NB4 (cell line): ENCODE data around the gene ULK1.
A peak's percentile ranks its signal among the peaks of the same experiment; 100 is the strongest.

Source experiments
- DNase-seq: peaks from one replicate; pipeline ENCODE4 v3.0.0; 2010; ENCODE audit warnings: low read depth
- H3K4me3 ChIP-seq: one replicate; pipeline ENCODE4 v1.5.1; 2011; ENCODE audit warnings: mild to moderate bottlenecking, low read depth, low read length, moderate library complexity
- CTCF ChIP-seq: IDR thresholded peaks from one replicate; pipeline ENCODE4 v1.5.1; 2012; ENCODE audit warnings: low read depth, low read length
- MYC ChIP-seq: IDR thresholded peaks from 2 replicates; pipeline ENCODE4 v1.6.1; 2011; ENCODE audit warnings: low read depth, low read length
- POLR2A ChIP-seq: IDR thresholded peaks from 2 replicates; pipeline ENCODE4 v1.6.1; 2011; ENCODE audit warnings: mild to moderate bottlenecking; ENCODE audit not compliant: insufficient read length; ENCODE audit errors: extremely low read depth
- TF ChIP-seq, protein P1 (sequence below): IDR thresholded peaks from 2 replicates; pipeline ENCODE4 v1.6.1; 2011; ENCODE audit warnings: low read depth, low read length

ULK1 gene

GRCh38 chr12:131865180-131865875 lies 29.1 kb upstream of the ULK1 start:
- DNase-seq, result peak; percentile 10
- no peak for TF ChIP-seq CTCF
- TF ChIP-seq, protein P1, sequence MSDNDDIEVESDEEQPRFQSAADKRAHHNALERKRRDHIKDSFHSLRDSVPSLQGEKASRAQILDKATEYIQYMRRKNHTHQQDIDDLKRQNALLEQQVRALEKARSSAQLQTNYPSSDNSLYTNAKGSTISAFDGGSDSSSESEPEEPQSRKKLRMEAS, result no peak
- no peak for TF ChIP-seq POLR2A
- no peak for TF ChIP-seq MYC

GRCh38 chr12:131867471-131867870 lies 27.0 kb upstream of the ULK1 start:
- peak; percentile 43 for DNase-seq
- no peak overlapping the region for H3K4me3 ChIP-seq
- no peak for TF ChIP-seq CTCF
- TF ChIP-seq POLR2A, result no peak
- TF ChIP-seq MYC, result no peak
- TF ChIP-seq, protein P1, result no peak

More at GRCh38 chr12:131865180-131865875, 29.1 kb upstream of the ULK1 start:
- H3K4me3 ChIP-seq, result no peak overlapping the region

DNA sequence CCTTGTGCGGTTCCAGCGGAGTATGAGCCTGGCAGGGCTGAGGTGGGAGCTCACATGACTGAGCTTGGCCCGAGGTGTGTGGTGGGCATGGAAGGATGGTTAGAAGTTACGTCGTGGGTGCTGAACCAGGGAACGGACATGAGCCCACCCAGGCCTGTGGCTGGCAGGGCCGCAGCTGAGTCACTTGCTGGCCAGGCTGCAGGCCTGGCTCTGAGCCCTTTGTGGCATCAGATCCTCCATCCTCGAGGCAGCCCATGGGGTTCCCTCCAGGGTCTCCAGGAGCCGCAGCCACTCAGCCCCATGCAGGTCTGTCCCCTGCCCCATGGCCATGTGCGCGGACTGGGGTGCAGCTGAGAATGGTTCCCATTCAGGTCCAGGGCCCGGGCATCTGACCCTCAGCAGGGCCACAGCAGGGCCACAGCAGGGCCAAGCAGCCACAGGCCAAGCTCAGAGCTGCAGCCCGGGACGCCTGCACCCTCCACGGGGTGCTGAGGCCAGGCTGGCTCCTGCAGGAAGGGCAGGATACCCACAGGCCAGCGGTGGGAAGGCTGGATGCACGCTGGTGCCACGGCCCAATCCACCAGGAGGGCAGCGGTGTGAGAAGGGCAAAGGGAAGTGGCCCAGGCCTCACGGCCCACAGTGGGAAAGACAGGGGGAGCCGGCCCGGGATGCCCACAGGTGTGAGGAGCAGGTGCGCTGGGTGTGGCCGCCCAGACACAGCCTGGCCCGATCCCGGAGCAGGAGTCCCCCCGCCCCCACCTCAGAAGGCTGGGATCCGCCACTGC lies 26.3 kb upstream of the ULK1 start:
- H3K4me3 ChIP-seq, result no peak overlapping the region
- DNase-seq, result peak; percentile 5
- TF ChIP-seq, protein P1, result no peak
- TF ChIP-seq POLR2A, result no peak
- TF ChIP-seq CTCF, result no peak
- TF ChIP-seq MYC, result no peak

DNA sequence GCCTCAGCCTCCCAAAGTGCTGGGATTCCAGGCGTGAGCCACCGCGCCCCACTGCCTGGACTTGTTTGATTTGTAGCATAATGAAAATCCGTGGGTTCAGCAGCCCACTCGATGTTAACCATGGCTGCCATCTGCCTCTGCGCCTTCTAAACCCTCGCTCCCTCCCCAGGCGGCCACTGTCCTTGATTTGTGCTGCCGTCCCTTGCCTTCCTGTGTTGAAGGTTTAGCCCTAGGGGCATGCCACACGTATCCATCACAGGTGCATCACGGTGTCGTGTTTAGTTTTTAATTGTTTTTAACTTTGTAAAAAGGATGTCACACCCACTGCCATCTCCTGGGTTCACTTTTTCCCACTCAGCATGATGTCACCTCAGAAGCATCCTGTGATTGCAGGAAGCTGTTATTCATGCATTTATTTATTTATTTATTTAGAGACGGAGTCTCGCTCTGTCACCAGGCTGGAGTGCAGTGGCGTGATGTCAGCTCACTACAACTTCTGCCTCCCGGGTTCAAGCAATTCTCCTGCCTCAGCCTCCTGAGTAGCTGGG lies 24.5 kb upstream of the ULK1 start:
- H3K4me3 ChIP-seq, result no peak overlapping the region
- TF ChIP-seq MYC (no peak), CTCF (no peak), POLR2A (no peak)
- TF ChIP-seq, protein P1, result no peak
- peak; percentile 16 for DNase-seq

- DNase-seq, result no peak
- no peak overlapping the region for H3K4me3 ChIP-seq
- TF ChIP-seq, protein P1, result no peak
- TF ChIP-seq POLR2A, result no peak
- no peak for TF ChIP-seq MYC
- no peak for TF ChIP-seq CTCF
Observed at GRCh38 chr12:131871677-131872076, 22.7 kb upstream of the ULK1 start.
